GM10266 (cell line): Measurements from ENCODE around the gene APOL1.

Experiments
- DNase-seq: peaks from one replicate; pipeline ENCODE4 v3.0.0; 2012; ENCODE audit errors: extremely low spot score
- CTCF ChIP-seq: IDR thresholded peaks from 2 replicates; pipeline ENCODE4 v1.5.1; 2012; ENCODE audit warnings: mild to moderate bottlenecking, low read depth; ENCODE audit not compliant: control insufficient read depth, insufficient read depth; ENCODE audit errors: missing control alignments

The APOL1 gene

DNA sequence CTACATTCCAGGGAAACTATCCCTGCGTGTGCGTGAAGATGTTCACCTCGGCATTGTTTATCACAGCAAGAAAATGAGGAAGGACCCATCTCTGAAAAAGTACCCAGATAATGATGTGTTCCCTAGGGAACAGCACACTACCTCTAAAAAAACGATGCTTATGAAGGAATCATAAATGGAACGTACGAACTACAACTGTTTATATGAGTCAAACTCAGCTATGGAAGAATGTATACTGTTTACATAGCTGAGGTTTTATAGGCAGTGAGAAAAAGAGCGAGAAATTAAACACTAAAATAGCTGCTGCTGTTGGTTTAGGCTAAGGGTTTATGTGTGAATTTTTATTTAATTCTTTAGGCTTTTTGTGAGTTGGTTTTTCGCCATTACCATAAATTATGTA lies 48.9 kb downstream of the APOL1 start:
- no peak for DNase-seq
- TF ChIP-seq CTCF, result no peak

GRCh38 chr22:36302439-36303114 lies 49.6 kb downstream of the APOL1 start:
- no peak for TF ChIP-seq CTCF
- no peak for DNase-seq

DNA sequence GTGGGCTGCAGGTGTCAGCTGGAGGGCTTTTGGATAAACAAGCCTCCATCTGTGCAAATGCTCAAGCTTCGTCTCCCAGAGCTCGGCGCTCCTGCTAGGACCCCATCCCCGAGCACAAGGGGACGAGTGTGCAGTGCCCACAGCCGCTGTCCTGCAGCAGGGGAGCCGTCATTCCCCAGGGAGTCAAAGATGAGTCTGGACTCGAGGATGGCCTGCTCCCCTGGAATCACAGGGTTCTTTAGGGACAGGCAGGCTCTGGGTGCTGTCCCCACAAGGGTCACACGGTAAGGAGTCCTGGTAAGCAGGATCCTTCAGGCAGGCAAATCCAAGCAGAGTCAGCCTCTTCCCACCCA lies 50.2 kb downstream of the APOL1 start:
- no peak for TF ChIP-seq CTCF
- no peak for DNase-seq

DNA sequence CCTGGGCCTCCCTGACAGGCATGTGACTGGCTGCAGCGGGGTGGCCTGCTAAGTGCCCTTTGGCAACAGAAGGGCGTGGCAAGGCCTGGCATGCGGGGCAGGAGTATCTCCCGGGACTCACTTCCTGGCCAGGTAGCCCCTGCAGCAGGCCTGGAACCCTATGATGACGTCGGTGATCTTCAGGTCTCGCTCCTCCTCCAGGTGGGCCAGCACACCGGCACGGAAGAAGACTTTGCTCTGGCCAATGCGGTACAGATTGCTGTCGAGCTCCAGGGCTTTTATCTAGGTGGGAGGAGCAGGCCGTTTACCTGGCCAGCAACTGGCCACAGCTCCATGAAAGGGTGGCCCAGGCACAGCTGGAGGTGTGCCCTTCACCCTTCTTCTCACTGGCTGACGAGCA lies 50.9 kb downstream of the APOL1 start:
- DNase-seq, result no peak
- TF ChIP-seq CTCF, result no peak

GRCh38 chr22:36304429-36304828 lies 51.5 kb downstream of the APOL1 start:
- no peak for TF ChIP-seq CTCF
- no peak for DNase-seq

DNA sequence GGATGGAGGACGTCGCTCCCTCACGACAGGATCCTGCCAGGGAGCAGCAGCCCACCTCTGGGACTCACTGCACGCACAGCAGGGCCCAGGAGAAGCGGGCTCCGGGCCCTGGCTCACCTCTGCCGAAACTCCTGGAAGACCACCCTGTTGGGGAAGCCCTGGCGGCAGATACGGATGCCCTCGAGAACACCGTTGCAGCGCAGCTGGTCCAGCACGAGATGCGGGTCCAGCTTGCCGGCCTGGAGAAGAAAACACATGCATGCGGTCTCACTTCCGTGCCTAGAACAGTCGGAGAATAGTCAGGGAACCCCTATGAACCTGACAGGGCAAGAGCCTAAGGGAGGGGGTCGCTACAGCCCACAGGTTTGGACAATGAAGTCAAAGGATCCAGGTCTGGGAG lies 52.9 kb downstream of the APOL1 start:
- TF ChIP-seq CTCF, result no peak
- DNase-seq, result no peak

DNA sequence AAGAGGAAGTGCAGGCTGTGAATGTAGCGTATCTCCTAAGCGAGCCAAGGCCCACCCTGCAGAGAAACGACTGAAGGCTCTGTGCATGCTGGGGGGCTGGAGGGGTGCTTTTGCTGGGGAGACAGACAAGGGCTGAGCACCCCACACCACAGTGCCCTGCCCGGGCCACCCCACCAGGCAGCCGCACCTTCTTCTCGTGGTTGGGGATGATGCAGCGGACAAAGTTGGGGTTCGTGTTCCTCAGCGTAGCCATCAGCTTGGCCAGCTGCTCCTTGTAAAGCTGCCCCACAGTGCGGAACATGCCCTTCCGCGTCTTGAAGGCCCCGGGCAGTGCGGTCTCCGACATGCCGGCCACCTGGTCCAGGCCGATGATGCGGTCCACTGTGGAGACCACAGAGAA lies 53.3 kb downstream of the APOL1 start:
- TF ChIP-seq CTCF, result no peak
- no peak for DNase-seq
